Ishikawa (cell line): ENCODE results near the gene MYH14.

Experiments
- CEBPB ChIP-seq: IDR thresholded peaks from 2 replicates; pipeline ENCODE4 v1.6.1; 2012
- CREB1 ChIP-seq: IDR thresholded peaks from 2 replicates; pipeline ENCODE4 v1.6.1; 2012; ENCODE audit warnings: low read depth
- EGR1 ChIP-seq: IDR thresholded peaks from 2 replicates; pipeline ENCODE4 v1.6.1; 2012
- EP300 ChIP-seq: IDR thresholded peaks from 2 replicates; pipeline ENCODE4 v1.6.1; 2012; ENCODE audit warnings: borderline replicate concordance
- FOXM1 ChIP-seq: IDR thresholded peaks from 2 replicates; pipeline ENCODE4 v1.6.1; 2012; ENCODE audit warnings: low read depth, borderline replicate concordance
- NFIC ChIP-seq: IDR thresholded peaks from 2 replicates; pipeline ENCODE4 v1.6.1; 2012
- RAD21 ChIP-seq: IDR thresholded peaks from 2 replicates; pipeline ENCODE4 v1.6.1; 2012; ENCODE audit warnings: low read depth
- TAF1 ChIP-seq: IDR thresholded peaks from 2 replicates; pipeline ENCODE4 v1.6.1; 2012; ENCODE audit warnings: low read depth, mild to moderate bottlenecking
- TCF12 ChIP-seq: IDR thresholded peaks from 2 replicates; pipeline ENCODE4 v1.6.1; 2012; ENCODE audit warnings: low read depth
- TEAD4 ChIP-seq: IDR thresholded peaks from 2 replicates; pipeline ENCODE4 v1.6.1; 2012
- YY1 ChIP-seq: IDR thresholded peaks from 2 replicates; pipeline ENCODE4 v1.6.1; 2012; ENCODE audit warnings: low read depth
- ZBTB7A ChIP-seq: IDR thresholded peaks from 2 replicates; pipeline ENCODE4 v1.6.1; 2012; ENCODE audit warnings: low read depth
- TF ChIP-seq, protein P1 (sequence below): IDR thresholded peaks from 2 replicates; pipeline ENCODE4 v1.6.1; 2012
- TF ChIP-seq, protein P2 (sequence below): IDR thresholded peaks from 2 replicates; pipeline ENCODE4 v1.6.1; 2012
- TF ChIP-seq, protein P3 (sequence below): IDR thresholded peaks from 2 replicates; pipeline ENCODE4 v1.6.1; 2012; ENCODE audit warnings: low read depth, mild to moderate bottlenecking

MYH14 gene

DNA sequence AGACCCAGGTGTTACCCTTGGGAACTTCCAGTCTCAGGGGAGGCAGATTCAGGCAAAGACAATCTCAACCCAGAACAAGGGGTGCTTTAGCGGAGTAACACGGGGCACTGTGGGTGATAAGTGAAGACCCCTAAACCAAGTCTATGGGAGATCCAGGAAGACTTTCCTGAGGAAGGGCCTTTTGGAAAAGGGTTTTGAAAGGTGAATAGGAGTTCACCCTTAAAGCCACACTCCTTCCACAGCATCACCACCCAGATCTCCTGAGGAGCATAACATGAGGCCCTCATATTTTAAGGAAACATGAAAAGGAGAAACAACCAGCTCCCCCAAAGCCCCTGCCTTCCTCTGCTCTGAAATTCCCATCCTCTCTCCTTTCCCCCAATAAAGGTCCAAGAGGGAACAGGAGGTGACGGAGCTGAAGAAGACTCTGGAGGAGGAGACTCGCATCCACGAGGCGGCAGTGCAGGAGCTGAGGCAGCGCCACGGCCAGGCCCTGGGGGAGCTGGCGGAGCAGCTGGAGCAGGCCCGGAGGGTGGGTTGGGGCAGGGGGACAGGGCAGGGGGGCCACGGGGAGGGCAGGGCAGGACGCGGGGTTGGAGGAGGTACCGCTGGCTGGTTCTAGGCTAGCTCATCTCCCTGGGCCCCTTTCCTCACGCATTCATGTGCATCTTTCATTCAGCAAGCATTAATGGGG lies 73.1 kb downstream of the MYH14 start:
- TF ChIP-seq CEBPB (no peak), TCF12 (no peak), TEAD4 (no peak), EGR1 (no peak), TAF1 (no peak), ZBTB7A (no peak), FOXM1 (no peak), CREB1 (no peak), NFIC (no peak), YY1 (no peak), EP300 (no peak)
- TF ChIP-seq, protein P1, sequence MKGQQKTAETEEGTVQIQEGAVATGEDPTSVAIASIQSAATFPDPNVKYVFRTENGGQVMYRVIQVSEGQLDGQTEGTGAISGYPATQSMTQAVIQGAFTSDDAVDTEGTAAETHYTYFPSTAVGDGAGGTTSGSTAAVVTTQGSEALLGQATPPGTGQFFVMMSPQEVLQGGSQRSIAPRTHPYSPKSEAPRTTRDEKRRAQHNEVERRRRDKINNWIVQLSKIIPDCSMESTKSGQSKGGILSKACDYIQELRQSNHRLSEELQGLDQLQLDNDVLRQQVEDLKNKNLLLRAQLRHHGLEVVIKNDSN = no peak
- TF ChIP-seq, protein P2, sequence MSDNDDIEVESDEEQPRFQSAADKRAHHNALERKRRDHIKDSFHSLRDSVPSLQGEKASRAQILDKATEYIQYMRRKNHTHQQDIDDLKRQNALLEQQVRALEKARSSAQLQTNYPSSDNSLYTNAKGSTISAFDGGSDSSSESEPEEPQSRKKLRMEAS = no peak
- TF ChIP-seq, protein P3, sequence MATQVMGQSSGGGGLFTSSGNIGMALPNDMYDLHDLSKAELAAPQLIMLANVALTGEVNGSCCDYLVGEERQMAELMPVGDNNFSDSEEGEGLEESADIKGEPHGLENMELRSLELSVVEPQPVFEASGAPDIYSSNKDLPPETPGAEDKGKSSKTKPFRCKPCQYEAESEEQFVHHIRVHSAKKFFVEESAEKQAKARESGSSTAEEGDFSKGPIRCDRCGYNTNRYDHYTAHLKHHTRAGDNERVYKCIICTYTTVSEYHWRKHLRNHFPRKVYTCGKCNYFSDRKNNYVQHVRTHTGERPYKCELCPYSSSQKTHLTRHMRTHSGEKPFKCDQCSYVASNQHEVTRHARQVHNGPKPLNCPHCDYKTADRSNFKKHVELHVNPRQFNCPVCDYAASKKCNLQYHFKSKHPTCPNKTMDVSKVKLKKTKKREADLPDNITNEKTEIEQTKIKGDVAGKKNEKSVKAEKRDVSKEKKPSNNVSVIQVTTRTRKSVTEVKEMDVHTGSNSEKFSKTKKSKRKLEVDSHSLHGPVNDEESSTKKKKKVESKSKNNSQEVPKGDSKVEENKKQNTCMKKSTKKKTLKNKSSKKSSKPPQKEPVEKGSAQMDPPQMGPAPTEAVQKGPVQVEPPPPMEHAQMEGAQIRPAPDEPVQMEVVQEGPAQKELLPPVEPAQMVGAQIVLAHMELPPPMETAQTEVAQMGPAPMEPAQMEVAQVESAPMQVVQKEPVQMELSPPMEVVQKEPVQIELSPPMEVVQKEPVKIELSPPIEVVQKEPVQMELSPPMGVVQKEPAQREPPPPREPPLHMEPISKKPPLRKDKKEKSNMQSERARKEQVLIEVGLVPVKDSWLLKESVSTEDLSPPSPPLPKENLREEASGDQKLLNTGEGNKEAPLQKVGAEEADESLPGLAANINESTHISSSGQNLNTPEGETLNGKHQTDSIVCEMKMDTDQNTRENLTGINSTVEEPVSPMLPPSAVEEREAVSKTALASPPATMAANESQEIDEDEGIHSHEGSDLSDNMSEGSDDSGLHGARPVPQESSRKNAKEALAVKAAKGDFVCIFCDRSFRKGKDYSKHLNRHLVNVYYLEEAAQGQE = no peak

DNA sequence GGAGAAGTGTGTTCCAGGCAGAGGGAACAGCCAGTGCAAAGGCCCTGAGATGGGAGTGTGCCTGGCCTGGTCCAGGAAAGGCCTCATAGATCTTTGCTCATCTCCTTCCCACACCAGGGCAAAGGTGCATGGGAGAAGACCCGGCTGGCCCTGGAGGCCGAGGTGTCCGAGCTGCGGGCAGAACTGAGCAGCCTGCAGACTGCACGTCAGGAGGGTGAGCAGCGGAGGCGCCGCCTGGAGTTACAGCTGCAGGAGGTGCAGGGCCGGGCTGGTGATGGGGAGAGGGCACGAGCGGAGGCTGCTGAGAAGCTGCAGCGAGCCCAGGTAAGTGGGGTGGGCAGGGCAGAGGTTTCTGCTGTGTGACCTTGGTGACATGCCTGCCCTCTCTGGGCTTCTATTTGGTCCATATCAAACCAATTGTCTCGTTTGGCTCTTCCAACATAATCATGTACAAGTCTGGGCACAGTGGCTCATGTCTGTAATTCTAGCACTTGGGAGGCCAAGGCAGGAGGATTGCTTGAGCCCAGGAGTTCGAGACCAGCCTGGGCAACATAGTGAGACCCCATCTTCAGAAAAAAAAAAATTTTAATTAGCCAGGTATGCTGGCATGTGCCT lies 74.7 kb downstream of the MYH14 start:
- TF ChIP-seq EGR1 (no peak), YY1 (no peak), NFIC (no peak), ZBTB7A (no peak)

DNA sequence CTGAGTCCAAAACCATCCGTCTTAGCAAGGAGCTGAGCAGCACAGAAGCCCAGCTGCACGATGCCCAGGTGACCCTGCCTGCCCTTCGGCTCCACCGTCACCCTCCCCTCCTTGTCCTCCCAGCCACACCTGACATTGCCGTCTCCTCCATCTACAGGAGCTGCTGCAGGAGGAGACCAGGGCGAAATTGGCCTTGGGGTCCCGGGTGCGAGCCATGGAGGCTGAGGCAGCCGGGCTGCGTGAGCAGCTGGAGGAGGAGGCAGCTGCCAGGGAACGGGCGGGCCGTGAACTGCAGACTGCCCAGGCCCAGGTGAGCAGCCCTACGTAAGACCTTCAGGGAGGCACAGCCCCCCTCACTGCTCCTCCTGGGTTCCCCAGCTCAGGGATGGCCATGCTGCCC lies 76.7 kb downstream of the MYH14 start:
- TF ChIP-seq ZBTB7A = no peak
- TF ChIP-seq, protein P2 = no peak
- TF ChIP-seq EGR1 = no peak
- TF ChIP-seq TCF12 = no peak
- TF ChIP-seq YY1 = no peak
- no peak for TF ChIP-seq TAF1
- TF ChIP-seq FOXM1 = no peak
- TF ChIP-seq CREB1 = no peak
- no peak for TF ChIP-seq NFIC
- TF ChIP-seq, protein P1 = no peak
- TF ChIP-seq, protein P3 = no peak
- no peak for TF ChIP-seq EP300
- TF ChIP-seq TEAD4 = no peak
- no peak for TF ChIP-seq CEBPB
- TF ChIP-seq RAD21 = no peak

DNA sequence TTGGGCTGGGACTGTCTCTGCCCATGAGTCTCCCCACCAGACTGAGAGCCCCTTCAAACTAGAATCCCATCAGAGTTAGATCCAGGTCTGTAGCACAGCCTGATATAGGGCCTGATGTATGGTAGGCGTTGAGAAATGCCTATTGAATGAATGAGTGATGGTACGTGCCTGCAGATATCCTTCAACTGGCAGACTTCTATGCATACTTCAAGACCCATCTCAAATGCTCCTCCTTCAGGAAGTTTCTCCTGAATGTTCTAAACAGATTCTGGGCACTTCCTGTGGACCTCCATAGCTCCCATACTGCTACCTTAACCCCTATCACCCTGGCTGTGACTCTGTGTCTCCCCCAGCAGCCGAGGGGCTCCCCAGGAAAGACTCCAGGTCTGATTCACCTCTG lies 77.6 kb downstream of the MYH14 start:
- TF ChIP-seq, protein P2 = no peak
- no peak for TF ChIP-seq ZBTB7A
- TF ChIP-seq RAD21 = no peak
- TF ChIP-seq CEBPB = no peak
- TF ChIP-seq NFIC = no peak
- no peak for TF ChIP-seq YY1
- TF ChIP-seq EGR1 = no peak
- no peak for TF ChIP-seq CREB1
- TF ChIP-seq, protein P1 = no peak
- no peak for TF ChIP-seq TCF12
- TF ChIP-seq, protein P3 = no peak
- TF ChIP-seq FOXM1 = no peak
- no peak for TF ChIP-seq TEAD4
- no peak for TF ChIP-seq EP300
- TF ChIP-seq TAF1 = no peak
